Measurements from ENCODE around the gene CLMN. TPM values are rescaled to one million over a fixed set of nuclear protein-coding genes. Genes with fewer than 3 reads are reported as not detected.
A peak's percentile ranks its signal among the peaks of the same experiment; 100 is the strongest.

Gene CLMN
- total RNA-seq, 2 experiments from 2014 or later = 0.27 to 0.67 TPM

DNA sequence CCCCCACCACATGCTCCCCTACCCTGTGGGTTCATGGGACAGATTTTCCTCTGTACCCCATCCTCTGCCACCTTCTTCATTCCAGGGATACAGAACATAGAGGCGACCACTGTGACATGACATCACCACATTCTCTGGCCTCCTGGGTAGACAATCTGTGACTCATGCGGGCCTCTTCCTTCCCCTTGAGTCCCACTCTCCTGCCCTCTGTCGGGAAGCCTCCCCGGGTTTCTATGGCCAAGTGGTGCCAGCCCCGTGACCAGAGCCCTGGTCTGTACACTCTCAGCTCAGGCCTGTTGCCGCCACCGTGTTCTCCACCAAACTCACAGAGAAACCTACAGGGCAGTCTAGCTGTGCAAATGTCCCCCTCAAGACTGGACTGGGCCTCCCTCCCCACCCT lies 8.0 kb downstream of the CLMN start:
- peak in 2 of 14 experiments; percentile 47 to 56 for DNase-seq
- POLR2A ChIA-PET = no interaction called here
- Histone ChIP-seq H3K4me3 (ENCODE audit: low read length) (no peak overlapping the region), H3K27me3 (ENCODE audit: control insufficient read depth in 1 of 2, insufficient read depth in 2 of 2, low read length in 2 of 2) (peaks cover 2 to 4% of the 10 kb centered on the region in 2 experiments), H3K9me3 (ENCODE audit: control insufficient read depth in 1 of 2, insufficient read depth in 1 of 2, low read length in 2 of 2) (peaks cover 0 to 5% of the 10 kb centered on the region in 2 experiments), H3K27ac (ENCODE audit: low read depth in 1 of 2, low read length in 2 of 2) (no peak overlapping the region), H3K4me1 (ENCODE audit: insufficient read depth, low read length) (peaks cover 3% of the 10 kb centered on the region), H3K36me3 (ENCODE audit: insufficient read depth, low read length) (no peaks in the 10 kb centered on the region)
- Mint-ChIP-seq H3K4me1 (ENCODE audit: low read depth) (no peaks in the 10 kb centered on the region), H3K27ac (no peak overlapping the region), H3K27me3 (peaks cover 13% of the 10 kb centered on the region), H3K4me3 (no peak overlapping the region), H3K9me3 (no peaks in the 10 kb centered on the region), H3K36me3 (ENCODE audit: low read depth) (no peaks in the 10 kb centered on the region)
- intact Hi-C loops (cut with DNase I, micrococcal nuclease) = loop anchor here in 1 of 2 experiments (10.0 kb wide), 1 partner anchor 223 kb away; the partner anchor contains the start of gene GLRX5
- no peak for ATAC-seq (ENCODE audit: poor library complexity)
- CTCF ChIA-PET = no interaction called here
- TF ChIP-seq, protein P1, sequence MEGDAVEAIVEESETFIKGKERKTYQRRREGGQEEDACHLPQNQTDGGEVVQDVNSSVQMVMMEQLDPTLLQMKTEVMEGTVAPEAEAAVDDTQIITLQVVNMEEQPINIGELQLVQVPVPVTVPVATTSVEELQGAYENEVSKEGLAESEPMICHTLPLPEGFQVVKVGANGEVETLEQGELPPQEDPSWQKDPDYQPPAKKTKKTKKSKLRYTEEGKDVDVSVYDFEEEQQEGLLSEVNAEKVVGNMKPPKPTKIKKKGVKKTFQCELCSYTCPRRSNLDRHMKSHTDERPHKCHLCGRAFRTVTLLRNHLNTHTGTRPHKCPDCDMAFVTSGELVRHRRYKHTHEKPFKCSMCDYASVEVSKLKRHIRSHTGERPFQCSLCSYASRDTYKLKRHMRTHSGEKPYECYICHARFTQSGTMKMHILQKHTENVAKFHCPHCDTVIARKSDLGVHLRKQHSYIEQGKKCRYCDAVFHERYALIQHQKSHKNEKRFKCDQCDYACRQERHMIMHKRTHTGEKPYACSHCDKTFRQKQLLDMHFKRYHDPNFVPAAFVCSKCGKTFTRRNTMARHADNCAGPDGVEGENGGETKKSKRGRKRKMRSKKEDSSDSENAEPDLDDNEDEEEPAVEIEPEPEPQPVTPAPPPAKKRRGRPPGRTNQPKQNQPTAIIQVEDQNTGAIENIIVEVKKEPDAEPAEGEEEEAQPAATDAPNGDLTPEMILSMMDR (IDR thresholded peaks at IDR 0.05) = no peak

DNA sequence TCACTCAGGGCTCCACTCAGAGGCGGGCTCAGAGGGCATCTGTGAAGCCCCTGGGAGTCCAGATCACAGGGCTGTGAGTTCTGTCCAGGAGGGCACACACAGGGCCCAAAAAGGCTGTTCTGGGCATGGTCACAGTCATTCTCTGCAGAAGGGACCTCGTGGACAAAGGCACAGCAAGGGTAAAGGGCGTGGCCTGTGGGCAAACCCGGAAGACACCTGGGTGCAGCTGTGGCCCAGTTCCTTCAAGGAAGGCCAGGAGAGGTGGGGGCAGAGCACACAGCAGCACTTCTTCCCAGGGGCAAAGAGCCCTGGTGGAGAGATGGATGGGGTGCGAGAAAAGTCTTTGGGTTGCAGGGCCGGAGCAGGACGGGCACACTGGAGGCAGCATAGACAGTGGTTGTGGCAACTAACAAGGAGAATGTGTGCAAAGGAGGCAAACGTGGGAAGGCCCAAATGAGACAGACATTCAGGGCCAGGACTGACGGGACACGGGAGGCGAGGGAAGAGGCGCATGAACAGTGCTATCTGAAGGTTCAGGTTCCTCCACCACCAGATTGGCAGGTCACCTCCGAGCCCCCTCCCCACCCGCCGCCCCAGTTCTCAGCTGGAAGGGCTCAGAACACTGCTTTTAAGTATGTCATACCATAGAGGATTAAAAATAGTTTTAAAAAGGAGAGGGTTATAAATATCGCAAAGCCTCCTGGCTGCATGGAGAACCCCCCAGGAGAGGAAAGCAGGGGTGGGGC lies 8.9 kb downstream of the CLMN start:
- H3K9me3 ChIP-seq (ENCODE audit: control insufficient read depth in 1 of 2, insufficient read depth in 1 of 2, low read length in 2 of 2) = peaks cover 0 to 5% of the 10 kb centered on the region in 2 experiments
- TF ChIP-seq, protein P1 (IDR thresholded peaks at IDR 0.05) = no peak
- ChIA-PET POLR2A (no interaction called here), CTCF (no interaction called here)
- Mint-ChIP-seq H3K27me3 (peaks cover 5% of the 10 kb centered on the region), H3K4me1 (ENCODE audit: low read depth) (no peaks in the 10 kb centered on the region), H3K36me3 (ENCODE audit: low read depth) (no peaks in the 10 kb centered on the region), H3K9me3 (no peaks in the 10 kb centered on the region), H3K4me3 (no peak overlapping the region), H3K27ac (no peak overlapping the region)
- peaks cover 0 to 2% of the 10 kb centered on the region in 2 experiments for H3K27me3 ChIP-seq (ENCODE audit: control insufficient read depth in 1 of 2, insufficient read depth in 2 of 2, low read length in 2 of 2)
- no peak overlapping the region for H3K27ac ChIP-seq (ENCODE audit: low read depth in 1 of 2, low read length in 2 of 2)
- intact Hi-C loops (cut with DNase I, micrococcal nuclease) = loop anchor here in 1 of 2 experiments (10.0 kb wide), 1 partner anchor 224 kb away; the partner anchor contains the start of gene GLRX5
- H3K4me3 ChIP-seq (ENCODE audit: low read length) = no peak overlapping the region
- peaks cover 3% of the 10 kb centered on the region for H3K4me1 ChIP-seq (ENCODE audit: insufficient read depth, low read length)
- ATAC-seq (ENCODE audit: poor library complexity) = no peak
- H3K36me3 ChIP-seq (ENCODE audit: insufficient read depth, low read length) = no peaks in the 10 kb centered on the region
- no peak for DNase-seq

DNA sequence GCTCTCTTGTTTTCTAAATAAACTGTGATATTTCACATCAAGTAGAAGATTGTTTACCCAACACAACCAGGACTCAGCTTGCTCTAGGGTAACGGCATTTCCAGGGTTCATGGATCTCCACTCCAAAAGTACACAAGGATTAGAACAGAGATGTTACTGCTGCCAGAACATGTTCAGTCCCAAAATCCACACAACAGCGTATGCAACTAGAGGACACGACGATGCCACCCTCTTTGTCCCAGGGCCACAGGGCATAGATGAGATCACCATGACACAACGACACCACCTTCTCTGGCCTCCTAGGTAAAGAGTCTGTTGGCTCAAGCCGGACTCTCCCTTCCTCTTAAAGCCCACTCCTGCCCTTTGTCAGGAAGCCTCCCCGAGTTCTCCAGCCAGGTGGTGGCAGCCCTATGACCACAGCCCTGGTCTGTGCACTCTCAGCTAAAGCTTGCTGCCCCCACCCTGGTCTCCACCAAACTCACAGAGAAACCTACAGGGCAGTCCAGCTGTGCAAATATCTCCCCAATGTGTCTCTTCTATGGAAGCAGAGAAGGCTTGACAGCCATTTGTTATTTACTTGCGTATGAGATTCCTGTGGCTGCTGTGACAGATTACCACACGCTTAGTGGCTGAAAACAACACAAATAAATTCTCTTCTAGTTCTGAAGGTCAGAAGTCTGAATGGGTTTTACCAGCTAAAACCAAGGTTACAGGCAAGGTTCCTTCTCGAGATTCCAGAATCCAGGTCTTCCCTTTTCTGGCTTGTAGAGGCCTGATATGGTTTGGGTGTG lies 10.3 kb downstream of the CLMN start:
- H3K9me3 ChIP-seq (ENCODE audit: control insufficient read depth in 1 of 2, insufficient read depth in 1 of 2, low read length in 2 of 2) = peaks cover 0 to 5% of the 10 kb centered on the region in 2 experiments
- Mint-ChIP-seq H3K36me3 (ENCODE audit: low read depth) (no peaks in the 10 kb centered on the region), H3K27ac (no peak overlapping the region), H3K4me3 (no peak overlapping the region), H3K27me3 (peaks cover 5% of the 10 kb centered on the region), H3K4me1 (ENCODE audit: low read depth) (no peaks in the 10 kb centered on the region), H3K9me3 (no peaks in the 10 kb centered on the region)
- intact Hi-C loops (cut with DNase I, micrococcal nuclease) = loop anchor here in 1 of 2 experiments (10.0 kb wide), 1 partner anchor 225 kb away; the partner anchor contains the start of gene GLRX5
- ChIA-PET POLR2A (no interaction called here), CTCF (no interaction called here)
- peaks cover 0 to 2% of the 10 kb centered on the region in 2 experiments for H3K27me3 ChIP-seq (ENCODE audit: control insufficient read depth in 1 of 2, insufficient read depth in 2 of 2, low read length in 2 of 2)
- no peak for DNase-seq
- peaks cover 3% of the 10 kb centered on the region for H3K4me1 ChIP-seq (ENCODE audit: insufficient read depth, low read length)
- no peak overlapping the region for H3K27ac ChIP-seq (ENCODE audit: low read depth in 1 of 2, low read length in 2 of 2)
- H3K36me3 ChIP-seq (ENCODE audit: insufficient read depth, low read length) = no peaks in the 10 kb centered on the region
- no peak overlapping the region for H3K4me3 ChIP-seq (ENCODE audit: low read length)
- TF ChIP-seq, protein P1 (IDR thresholded peaks at IDR 0.05) = no peak
- no peak for ATAC-seq (ENCODE audit: poor library complexity)
